ENCODE data around the gene NUP62. TPM values are rescaled to one million over a fixed set of nuclear protein-coding genes. Genes with fewer than 3 reads are reported as not detected.

NUP62 gene
- total and polyA plus RNA-seq, 2 of the 8 experiments (the other 6 are each of a cell fraction or from before 2014, with no cell fraction given), result 50.0 to 107 TPM

DNA sequence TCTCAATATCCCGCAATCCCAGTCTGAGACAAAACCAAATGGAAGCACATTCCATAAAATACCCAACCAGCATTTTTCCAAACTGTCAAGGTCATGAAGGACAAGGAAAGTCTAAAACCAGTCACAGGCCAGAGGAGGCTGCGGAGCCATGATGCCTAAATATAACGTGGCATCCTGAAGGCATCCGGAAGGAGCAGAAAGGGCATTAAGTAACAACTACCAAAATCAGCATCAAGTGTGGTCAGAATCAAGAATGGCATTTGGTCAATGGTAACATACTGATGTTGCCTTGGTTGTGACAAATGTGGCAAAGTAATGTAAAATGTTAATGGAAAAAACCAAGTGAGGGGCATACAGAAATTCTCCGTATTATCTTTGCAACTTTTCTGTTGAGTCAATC lies 3.8 kb downstream of the NUP62 start (continued):
- TF ChIP-seq, protein P1, sequence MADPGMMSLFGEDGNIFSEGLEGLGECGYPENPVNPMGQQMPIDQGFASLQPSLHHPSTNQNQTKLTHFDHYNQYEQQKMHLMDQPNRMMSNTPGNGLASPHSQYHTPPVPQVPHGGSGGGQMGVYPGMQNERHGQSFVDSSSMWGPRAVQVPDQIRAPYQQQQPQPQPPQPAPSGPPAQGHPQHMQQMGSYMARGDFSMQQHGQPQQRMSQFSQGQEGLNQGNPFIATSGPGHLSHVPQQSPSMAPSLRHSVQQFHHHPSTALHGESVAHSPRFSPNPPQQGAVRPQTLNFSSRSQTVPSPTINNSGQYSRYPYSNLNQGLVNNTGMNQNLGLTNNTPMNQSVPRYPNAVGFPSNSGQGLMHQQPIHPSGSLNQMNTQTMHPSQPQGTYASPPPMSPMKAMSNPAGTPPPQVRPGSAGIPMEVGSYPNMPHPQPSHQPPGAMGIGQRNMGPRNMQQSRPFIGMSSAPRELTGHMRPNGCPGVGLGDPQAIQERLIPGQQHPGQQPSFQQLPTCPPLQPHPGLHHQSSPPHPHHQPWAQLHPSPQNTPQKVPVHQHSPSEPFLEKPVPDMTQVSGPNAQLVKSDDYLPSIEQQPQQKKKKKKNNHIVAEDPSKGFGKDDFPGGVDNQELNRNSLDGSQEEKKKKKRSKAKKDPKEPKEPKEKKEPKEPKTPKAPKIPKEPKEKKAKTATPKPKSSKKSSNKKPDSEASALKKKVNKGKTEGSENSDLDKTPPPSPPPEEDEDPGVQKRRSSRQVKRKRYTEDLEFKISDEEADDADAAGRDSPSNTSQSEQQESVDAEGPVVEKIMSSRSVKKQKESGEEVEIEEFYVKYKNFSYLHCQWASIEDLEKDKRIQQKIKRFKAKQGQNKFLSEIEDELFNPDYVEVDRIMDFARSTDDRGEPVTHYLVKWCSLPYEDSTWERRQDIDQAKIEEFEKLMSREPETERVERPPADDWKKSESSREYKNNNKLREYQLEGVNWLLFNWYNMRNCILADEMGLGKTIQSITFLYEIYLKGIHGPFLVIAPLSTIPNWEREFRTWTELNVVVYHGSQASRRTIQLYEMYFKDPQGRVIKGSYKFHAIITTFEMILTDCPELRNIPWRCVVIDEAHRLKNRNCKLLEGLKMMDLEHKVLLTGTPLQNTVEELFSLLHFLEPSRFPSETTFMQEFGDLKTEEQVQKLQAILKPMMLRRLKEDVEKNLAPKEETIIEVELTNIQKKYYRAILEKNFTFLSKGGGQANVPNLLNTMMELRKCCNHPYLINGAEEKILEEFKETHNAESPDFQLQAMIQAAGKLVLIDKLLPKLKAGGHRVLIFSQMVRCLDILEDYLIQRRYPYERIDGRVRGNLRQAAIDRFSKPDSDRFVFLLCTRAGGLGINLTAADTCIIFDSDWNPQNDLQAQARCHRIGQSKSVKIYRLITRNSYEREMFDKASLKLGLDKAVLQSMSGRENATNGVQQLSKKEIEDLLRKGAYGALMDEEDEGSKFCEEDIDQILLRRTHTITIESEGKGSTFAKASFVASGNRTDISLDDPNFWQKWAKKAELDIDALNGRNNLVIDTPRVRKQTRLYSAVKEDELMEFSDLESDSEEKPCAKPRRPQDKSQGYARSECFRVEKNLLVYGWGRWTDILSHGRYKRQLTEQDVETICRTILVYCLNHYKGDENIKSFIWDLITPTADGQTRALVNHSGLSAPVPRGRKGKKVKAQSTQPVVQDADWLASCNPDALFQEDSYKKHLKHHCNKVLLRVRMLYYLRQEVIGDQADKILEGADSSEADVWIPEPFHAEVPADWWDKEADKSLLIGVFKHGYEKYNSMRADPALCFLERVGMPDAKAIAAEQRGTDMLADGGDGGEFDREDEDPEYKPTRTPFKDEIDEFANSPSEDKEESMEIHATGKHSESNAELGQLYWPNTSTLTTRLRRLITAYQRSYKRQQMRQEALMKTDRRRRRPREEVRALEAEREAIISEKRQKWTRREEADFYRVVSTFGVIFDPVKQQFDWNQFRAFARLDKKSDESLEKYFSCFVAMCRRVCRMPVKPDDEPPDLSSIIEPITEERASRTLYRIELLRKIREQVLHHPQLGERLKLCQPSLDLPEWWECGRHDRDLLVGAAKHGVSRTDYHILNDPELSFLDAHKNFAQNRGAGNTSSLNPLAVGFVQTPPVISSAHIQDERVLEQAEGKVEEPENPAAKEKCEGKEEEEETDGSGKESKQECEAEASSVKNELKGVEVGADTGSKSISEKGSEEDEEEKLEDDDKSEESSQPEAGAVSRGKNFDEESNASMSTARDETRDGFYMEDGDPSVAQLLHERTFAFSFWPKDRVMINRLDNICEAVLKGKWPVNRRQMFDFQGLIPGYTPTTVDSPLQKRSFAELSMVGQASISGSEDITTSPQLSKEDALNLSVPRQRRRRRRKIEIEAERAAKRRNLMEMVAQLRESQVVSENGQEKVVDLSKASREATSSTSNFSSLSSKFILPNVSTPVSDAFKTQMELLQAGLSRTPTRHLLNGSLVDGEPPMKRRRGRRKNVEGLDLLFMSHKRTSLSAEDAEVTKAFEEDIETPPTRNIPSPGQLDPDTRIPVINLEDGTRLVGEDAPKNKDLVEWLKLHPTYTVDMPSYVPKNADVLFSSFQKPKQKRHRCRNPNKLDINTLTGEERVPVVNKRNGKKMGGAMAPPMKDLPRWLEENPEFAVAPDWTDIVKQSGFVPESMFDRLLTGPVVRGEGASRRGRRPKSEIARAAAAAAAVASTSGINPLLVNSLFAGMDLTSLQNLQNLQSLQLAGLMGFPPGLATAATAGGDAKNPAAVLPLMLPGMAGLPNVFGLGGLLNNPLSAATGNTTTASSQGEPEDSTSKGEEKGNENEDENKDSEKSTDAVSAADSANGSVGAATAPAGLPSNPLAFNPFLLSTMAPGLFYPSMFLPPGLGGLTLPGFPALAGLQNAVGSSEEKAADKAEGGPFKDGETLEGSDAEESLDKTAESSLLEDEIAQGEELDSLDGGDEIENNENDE (IDR thresholded peaks at IDR 0.05; ENCODE audit: insufficient replicate concordance, low read length), result no peak
- no peak for TF ChIP-seq KDM1A (IDR thresholded peaks at IDR 0.05; ENCODE audit: borderline replicate concordance, low read length)
- TF ChIP-seq SRF (IDR thresholded peaks at IDR 0.05; ENCODE audit: low read depth, low read length), result no peak
- TF ChIP-seq CHD1 (IDR thresholded peaks at IDR 0.05; ENCODE audit: low read depth, low read length), result no peak
- TF ChIP-seq SP1 (IDR thresholded peaks at IDR 0.05; ENCODE audit: low read depth, low read length), result no peak
- no peak for TF ChIP-seq SAP30 (IDR thresholded peaks at IDR 0.05; ENCODE audit: insufficient read depth, insufficient replicate concordance, low read length)
- no peak for TF ChIP-seq SP2 (IDR thresholded peaks at IDR 0.05; ENCODE audit: low read length)

Data from H1 (cell line).